Smooth muscle cell (in vitro differentiated cells): ENCODE measurements around the gene STON1. TPM values are rescaled to one million over a fixed set of nuclear protein-coding genes. Genes with fewer than 3 reads are reported as not detected.
"Not testable (repeated sequence)": the region's sequence is repeated elsewhere in the genome, so short reads cannot be mapped to it uniquely, and the experiment has no call there.

Experiments used
- DNase-seq: peaks from one replicate; lab custom pipeline; 2025; ENCODE audit not compliant: unreplicated experiment; lab: John Stamatoyannopoulos, UW
- H2AFZ ChIP-seq: fragments of 200-600 bp; sonication (generic); 2 replicates; pipeline ENCODE4 v1.6.0; 2016; ENCODE audit warnings: antibody characterized with exemption, low read depth, mild to moderate bottlenecking
- H3F3A ChIP-seq: fragments of 200-600 bp; sonication (generic); 2 replicates; pipeline ENCODE4 v1.6.0; 2017; ENCODE audit warnings: antibody characterized with exemption, low read depth
- H3K27ac ChIP-seq: fragments of 200-600 bp; sonication (generic); 2 replicates; pipeline ENCODE4 v1.5.1; 2016; ENCODE audit warnings: low read depth, mild to moderate bottlenecking
- H3K27me3 ChIP-seq: fragments of 200-600 bp; sonication (generic); 2 replicates; pipeline ENCODE4 v1.6.1; 2016; ENCODE audit warnings: low read depth, mild to moderate bottlenecking
- H3K36me3 ChIP-seq: fragments of 200-600 bp; sonication (generic); 2 replicates; pipeline ENCODE4 v1.5.1; 2016; ENCODE audit warnings: low read depth
- H3K4me1 ChIP-seq: fragments of 200-600 bp; sonication (generic); 2 replicates; pipeline ENCODE4 v1.5.1; 2016; ENCODE audit warnings: low read depth
- H3K4me2 ChIP-seq: fragments of 200-600 bp; sonication (generic); 2 replicates; pipeline ENCODE4 v1.6.0; 2016; ENCODE audit warnings: mild to moderate bottlenecking
- H3K4me3 ChIP-seq: fragments of 200-600 bp; sonication (generic); 2 replicates; pipeline ENCODE4 v1.5.1; 2016; ENCODE audit warnings: mild to moderate bottlenecking
- H3K79me2 ChIP-seq: fragments of 200-600 bp; sonication (generic); 2 replicates; pipeline ENCODE4 v1.6.0; 2016; ENCODE audit warnings: low read depth, mild to moderate bottlenecking
- H3K9ac ChIP-seq: fragments of 200-600 bp; sonication (generic); 2 replicates; pipeline ENCODE4 v1.6.0; 2016; ENCODE audit warnings: low read depth
- H3K9me3 ChIP-seq: fragments of 200-600 bp; sonication (generic); replicated peaks from 2 replicates; pipeline ENCODE4 v1.5.1; 2016; ENCODE audit warnings: low read depth
- H4K20me1 ChIP-seq: fragments of 200-600 bp; sonication (generic); 2 replicates; pipeline ENCODE4 v1.6.0; 2016; ENCODE audit warnings: low read depth
- CTCF ChIP-seq: fragments of 200-600 bp; sonication (generic); IDR thresholded peaks from 2 replicates; pipeline ENCODE4 v1.5.1; 2017; ENCODE audit warnings: borderline replicate concordance, mild to moderate bottlenecking, antibody characterized with exemption; ENCODE audit not compliant: insufficient read depth, poor library complexity, severe bottlenecking
- WGBS: methylation state at CpG from one replicate; pipeline ENCODE4 v1.1.7; 2016; ENCODE audit warnings: low lambda C conversion rate; 5-methylcytosine and 5-hydroxymethylcytosine counted together
- polyA plus RNA-seq: library from polyadenylated mRNA; unstranded; fragments of >200 nt; fragmentation: Nextera tagmentation; extraction: Ambion mirVana; gene quantifications from 2 replicates; pipeline ENCODE4 v1.2.1, GENCODE V29; 2016
- total RNA-seq: library from RNA; depleted of rRNA; stranded (reverse); fragments of >200 nt; gene quantifications from 2 replicates; pipeline ENCODE4 v1.2.3, GENCODE V29; 2014

Gene STON1
- total and polyA plus RNA-seq, 2 experiments from 2014 or later, result 15.3 to 56.6 TPM

GRCh38 chr2:48545244-48545643 lies 15.3 kb downstream of the STON1 start:
- DNase-seq, result no peak
- H2AFZ ChIP-seq, result no peak overlapping the region
- H3K27ac ChIP-seq, result no peak overlapping the region
- H3K9ac ChIP-seq, result no peak overlapping the region
- H4K20me1 ChIP-seq, result peaks cover 95% of the 10 kb centered on the region
- no peak overlapping the region for H3K4me2 ChIP-seq
- no peaks in the 10 kb centered on the region for H3K27me3 ChIP-seq
- no peak for TF ChIP-seq CTCF
- WGBS, result 82% methylated on average over 10 of the region's 10 CpGs
- H3K9me3 ChIP-seq, result no peaks in the 10 kb centered on the region
- H3K79me2 ChIP-seq, result peaks cover 96% of the 10 kb centered on the region
- H3F3A ChIP-seq, result no peaks in the 10 kb centered on the region
- no peaks in the 10 kb centered on the region for H3K36me3 ChIP-seq
- H3K4me1 ChIP-seq, result peaks cover 12% of the 10 kb centered on the region
- H3K4me3 ChIP-seq, result no peak overlapping the region

- H3K27ac ChIP-seq, result peak overlapping the region; percentile 55
- TF ChIP-seq CTCF, result no peak
- H3K4me3 ChIP-seq, result no peak overlapping the region
- H4K20me1 ChIP-seq, result peaks cover 96% of the 10 kb centered on the region
- H3K36me3 ChIP-seq, result no peaks in the 10 kb centered on the region
- peaks cover 12% of the 10 kb centered on the region for H3K4me1 ChIP-seq
- no peak overlapping the region for H3K4me2 ChIP-seq
- H3K79me2 ChIP-seq, result peaks cover 96% of the 10 kb centered on the region
- H3F3A ChIP-seq, result no peaks in the 10 kb centered on the region
- no peaks in the 10 kb centered on the region for H3K9me3 ChIP-seq
- no peak overlapping the region for H2AFZ ChIP-seq
- H3K27me3 ChIP-seq, result no peaks in the 10 kb centered on the region
- no peak for DNase-seq
- H3K9ac ChIP-seq, result no peak overlapping the region
- 69% methylated on average over 5 of the region's 5 CpGs for WGBS
These were observed 18.9 kb downstream of the STON1 start for GRCh38 chr2:48548840-48549239.

- H3K27ac ChIP-seq, result no peak overlapping the region
- WGBS, result 93% methylated on average over 3 of the region's 3 CpGs
- no peak overlapping the region for H3K4me3 ChIP-seq
- no peaks in the 10 kb centered on the region for H3K9me3 ChIP-seq
- H3K79me2 ChIP-seq, result peaks cover 91% of the 10 kb centered on the region
- no peak overlapping the region for H3K4me2 ChIP-seq
- no peak overlapping the region for H3K9ac ChIP-seq
- peaks cover 12% of the 10 kb centered on the region for H3K4me1 ChIP-seq
- no peaks in the 10 kb centered on the region for H3K27me3 ChIP-seq
- no peak for DNase-seq
- no peaks in the 10 kb centered on the region for H3K36me3 ChIP-seq
- TF ChIP-seq CTCF, result no peak
- H3F3A ChIP-seq, result no peaks in the 10 kb centered on the region
- H4K20me1 ChIP-seq, result peaks cover 91% of the 10 kb centered on the region
- no peak overlapping the region for H2AFZ ChIP-seq
These were observed 20.0 kb downstream of the STON1 start for GRCh38 chr2:48549972-48550371.

- Histone ChIP-seq H3K9me3 (no peaks in the 10 kb centered on the region), H3K27ac (no peak overlapping the region), H3K4me3 (no peak overlapping the region), H3K4me1 (peaks cover 12% of the 10 kb centered on the region), H3K27me3 (no peaks in the 10 kb centered on the region), H3K9ac (no peak overlapping the region), H3K79me2 (peaks cover 75% of the 10 kb centered on the region), H3F3A (no peaks in the 10 kb centered on the region), H3K36me3 (no peaks in the 10 kb centered on the region), H2AFZ (no peak overlapping the region), H4K20me1 (peaks cover 75% of the 10 kb centered on the region), H3K4me2 (no peak overlapping the region)
- TF ChIP-seq CTCF, result no peak
- 99% methylated on average over 4 of the region's 4 CpGs for WGBS
- DNase-seq, result no peak
These were observed 21.6 kb downstream of the STON1 start for GRCh38 chr2:48551548-48551947.

- Histone ChIP-seq H4K20me1 (peaks cover 66% of the 10 kb centered on the region), H3K79me2 (peaks cover 61% of the 10 kb centered on the region)
- not testable (repeated sequence) for H3K4me3 ChIP-seq, H3F3A ChIP-seq, H2AFZ ChIP-seq, H3K36me3 ChIP-seq, H3K4me2 ChIP-seq, DNase-seq, H3K9ac ChIP-seq, H3K9me3 ChIP-seq, H3K27ac ChIP-seq, H3K4me1 ChIP-seq, H3K27me3 ChIP-seq
- WGBS, result 95% methylated on average over 12 of the region's 21 CpGs
These were observed 25.1 kb downstream of the STON1 start for GRCh38 chr2:48555071-48555470.
